Measurements from ENCODE around the gene CABYR.

Gene CABYR

DNA sequence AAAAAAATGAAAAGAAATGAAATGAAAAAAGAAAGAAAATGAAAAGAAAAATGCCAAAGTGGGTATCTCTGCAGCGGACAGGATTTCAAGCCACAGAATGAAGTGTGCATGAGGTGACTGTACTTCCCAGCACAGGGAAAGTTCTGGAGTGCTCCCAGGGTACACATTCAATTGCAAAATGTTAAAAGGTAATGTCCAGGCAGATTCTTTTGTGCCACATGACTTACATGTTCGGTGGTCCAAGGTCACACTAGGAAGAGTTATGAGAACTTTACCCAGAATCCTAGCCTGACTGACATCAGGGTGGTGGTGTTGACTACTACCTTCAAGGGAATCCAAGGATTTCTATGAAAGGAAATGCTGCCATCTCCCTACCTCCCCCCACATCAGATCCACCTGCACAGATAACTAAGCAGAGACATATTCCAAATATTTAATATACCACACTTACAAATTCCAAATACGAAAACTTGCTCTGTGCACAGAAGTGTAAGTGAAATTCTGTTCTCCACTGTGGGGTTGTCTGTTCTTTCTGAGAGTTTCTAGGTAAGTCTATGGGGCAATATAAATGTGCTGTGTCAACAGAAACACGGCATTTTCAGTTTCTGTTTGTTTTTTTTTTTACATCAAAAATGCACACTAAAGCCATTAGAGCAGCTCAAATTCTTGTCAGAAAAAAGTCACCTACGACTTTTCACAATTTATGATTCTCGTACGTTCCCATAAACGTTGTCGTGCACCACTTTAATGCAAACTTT, 56.6 kb downstream of the CABYR start:
- no peak for DNase-seq

DNA sequence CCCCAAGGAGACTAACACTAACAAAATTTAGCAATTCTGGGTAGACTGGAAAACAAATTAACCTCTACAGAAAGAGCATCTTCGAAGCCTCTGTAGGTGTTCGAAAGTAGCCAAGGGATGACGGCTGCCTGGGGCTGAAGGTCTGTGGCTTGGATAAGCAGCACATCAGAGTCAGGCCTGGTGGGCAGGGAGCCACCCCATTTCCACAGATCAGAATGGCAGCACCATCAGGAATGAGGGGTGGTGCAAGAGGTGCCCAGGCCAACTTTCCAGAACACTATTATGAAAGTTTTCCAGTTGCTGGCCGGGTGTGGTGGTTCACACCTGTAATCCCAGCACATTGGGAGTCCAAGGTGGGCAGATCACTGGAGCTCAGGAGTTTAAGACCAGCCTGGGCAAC, 57.9 kb downstream of the CABYR start:
- no peak for DNase-seq

DNA sequence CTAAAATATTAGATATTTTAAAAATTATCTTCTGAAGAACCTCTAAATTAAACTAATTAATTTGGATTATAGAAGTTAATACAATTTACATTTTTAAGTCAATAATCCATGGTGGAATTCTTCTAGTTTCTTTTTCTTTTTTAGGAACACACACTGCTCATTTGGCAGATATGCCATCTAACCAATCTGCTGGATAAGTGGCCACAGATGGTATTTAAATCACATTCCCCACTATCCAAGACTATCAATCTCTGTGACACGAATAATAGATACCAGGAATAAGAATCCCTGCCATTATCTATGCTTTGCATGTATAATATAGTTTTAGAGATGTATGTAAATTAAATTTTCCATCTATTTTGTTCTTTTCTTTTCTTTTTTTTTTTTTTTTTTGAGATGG, 58.5 kb downstream of the CABYR start:
- DNase-seq: no peak

DNA sequence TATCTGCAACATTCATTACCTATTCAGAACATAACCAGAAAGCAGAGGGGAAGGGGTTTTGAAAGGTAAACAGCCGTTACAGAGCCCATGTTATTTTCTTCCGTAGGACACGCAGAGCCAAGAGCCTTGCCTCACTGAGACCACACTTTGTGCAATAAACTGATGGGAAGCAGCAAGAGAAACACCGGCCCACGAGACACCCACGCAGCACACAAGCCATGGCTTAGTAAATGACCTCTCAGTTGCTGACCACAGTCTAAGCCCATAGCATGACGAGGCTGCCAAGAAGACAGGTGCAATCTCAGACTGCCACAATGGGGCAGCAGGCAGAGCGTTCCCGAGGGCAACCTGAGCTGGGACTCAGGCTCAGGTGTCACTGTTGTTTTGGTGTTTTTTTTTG, 59.6 kb downstream of the CABYR start:
- no peak for DNase-seq

DNA sequence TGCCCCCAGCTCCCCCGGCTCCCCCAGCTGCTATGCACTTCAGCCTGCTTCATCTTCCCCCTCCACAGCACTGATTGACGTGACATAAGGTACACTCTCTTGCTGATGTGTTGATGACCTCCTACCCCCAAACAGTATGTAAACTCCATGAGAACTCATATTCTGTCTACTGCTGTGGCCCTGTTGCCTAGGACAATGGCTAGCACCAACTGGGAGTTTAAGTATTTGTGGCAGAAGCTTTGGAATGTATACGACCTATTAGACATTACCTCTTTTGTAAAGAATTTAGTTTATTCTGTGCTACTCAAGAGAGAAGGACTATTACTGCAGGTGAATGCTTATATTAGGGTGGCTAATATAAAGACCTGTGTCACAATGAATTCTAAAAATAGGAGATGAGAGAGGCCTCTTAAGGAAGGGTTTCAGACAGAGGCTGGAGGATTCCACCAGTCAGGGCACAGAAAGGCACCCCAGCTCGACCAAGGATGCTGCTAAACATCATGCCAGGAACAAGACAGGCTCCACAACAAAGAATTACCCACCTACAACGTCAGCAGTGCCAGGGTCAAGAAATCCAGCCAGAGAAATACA, 60.6 kb downstream of the CABYR start:
- DNase-seq: no peak

DNA sequence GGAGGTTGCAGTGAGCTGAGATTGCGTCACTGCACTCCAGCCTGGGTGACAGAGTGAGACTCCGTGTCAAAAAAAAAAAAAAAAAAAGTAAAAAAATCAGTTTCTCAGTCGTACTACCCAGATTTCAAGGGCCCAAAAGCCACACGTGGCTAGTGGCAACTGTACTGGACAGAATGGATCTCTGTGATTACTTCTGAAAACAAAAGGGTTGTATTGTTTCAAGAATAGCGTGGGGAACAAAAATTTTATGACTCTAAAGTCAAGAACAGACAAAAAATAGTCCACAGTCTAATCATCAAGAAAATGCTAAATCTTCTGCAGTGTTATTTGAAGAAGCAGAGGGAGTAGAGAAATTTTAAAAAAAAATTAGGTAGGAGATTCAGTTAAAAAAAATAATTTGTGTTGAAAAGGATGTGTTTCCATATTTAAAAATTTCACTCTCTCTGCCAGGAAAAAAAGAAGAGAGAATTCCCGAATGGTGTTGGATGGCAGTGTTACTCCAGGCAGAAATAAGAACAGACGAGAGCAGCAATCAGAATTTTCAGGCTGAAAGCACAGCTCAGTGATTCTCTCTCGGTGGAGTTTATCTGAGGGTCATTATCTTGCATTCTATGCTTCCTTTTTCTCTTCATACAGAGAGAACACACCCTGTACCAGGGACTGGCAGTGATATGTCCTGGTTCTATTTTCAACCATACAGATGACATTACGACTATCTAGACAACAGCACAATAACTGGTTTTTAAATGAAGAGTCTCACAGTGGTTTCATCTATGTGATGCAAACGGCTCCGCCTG, 61.8 kb downstream of the CABYR start:
- no peak for DNase-seq

DNA sequence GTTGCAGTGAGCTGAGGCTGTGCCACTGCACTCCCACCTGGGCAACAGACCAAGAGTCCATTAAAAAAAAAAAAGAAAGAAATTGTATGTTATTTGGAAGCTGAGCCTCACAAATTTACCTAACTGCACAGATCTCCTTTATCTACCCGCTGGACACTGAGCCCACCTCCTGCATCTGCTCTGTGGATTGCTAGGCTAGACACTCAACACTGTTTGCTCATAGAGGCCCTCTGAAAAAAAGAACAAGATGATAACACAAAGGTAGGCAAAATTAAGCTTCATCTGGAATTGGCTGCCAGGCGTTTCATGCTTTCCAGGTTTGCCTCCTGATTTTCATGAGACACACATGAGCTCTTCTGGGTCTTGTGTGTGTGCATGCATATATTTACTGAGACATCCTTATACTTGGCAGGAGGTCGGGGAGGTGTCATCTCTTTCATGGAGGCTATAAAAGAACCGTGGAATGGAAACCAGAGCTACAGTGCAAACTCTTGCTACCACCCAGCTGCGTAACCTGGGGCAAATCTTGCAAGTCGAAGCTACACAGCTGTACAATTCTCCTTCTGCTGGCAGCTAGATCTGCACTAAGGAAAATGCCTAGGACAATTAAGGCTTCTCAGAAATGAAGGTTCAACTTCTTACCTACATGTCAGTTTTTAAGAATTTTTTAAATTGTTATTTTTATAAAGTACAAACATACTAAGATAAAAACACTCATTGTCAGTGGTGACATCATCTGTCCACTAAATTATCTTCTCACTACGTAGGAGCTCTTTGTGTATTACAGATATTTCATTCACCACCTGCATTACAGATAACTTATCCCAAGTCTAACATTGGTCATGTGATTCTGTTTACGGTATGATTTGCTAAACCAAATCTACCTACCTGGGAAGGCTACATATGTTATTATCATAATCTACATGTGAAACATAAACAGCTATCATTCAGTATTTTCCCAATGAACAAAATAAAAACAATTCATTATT, 63.1 kb downstream of the CABYR start:
- DNase-seq: no peak

DNA sequence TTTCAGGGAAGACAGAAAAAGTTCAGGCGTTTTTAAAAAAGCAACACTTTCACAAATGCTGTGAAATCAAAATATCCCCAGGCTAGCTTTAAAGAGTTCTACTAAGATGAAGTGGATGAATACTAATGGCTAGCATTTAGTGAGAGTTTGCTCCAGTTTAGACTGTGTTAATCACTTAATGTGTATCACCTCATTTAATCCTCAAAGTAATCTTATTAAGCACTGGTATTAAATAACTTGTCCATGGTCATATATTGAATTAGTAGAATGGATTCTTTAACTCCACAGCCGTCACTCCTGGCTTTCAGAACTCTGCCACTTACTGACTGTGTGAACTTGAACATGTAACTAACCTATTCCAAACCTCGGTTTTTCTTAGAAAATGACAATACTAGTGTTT, 66.0 kb downstream of the CABYR start:
- DNase-seq: no peak

DNA sequence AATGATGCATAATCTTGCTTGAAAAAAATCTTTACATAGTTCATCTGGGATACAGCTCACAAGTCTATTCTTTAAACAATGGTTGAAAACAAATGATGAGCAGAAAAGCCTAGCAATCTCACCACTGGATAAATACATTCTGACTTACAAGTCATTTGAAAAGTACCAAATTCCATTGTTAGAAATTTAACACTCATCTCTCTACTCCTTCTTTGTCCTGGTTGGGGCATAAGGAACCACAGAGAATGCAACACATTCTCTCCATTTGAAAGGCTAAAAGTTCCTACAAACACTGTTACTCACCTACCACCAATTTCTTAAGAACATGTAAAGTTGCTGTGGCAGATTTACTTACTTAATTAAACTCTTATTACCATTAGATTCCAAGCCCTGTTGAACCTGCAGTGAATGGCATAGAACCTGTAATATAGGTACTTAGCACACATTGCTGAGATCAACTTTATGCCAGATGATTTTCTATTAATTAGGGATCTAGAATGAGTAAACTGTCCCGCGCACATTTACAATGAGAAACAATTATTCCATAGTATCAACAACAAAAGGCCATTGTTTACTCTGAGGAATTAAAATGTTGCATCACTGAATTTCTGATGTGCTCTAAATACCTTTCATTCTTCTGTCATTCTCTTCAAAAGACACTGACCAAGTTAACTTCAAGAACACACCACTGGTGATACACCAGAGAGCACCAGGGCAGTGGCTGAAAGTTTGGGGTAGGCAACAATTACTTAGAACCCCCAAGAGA, 69.6 kb downstream of the CABYR start:
- no peak for DNase-seq

DNA sequence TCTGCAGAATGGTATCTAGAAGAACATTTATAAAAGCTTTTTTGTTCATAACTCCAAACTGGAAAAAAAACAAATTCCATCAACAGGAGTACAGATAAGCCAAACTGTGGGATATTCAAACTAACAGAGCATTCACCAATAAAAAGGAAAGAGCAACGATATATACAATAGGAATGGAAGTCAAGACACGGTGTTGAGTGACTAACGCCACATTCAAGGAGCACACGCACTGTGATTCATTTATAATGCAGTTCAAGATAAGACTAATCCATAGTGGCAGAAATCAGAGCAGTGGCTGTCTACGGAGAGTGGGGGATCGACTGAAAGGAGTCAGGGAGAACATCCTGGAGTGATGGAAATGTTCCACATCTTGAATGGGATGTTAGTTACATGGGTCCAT, 70.7 kb downstream of the CABYR start:
- DNase-seq: no peak

Data from DMS79 treated with DMSO at 0.1 percent for 48 hours (cell line).